Midbrain (tissue), 1 donor: ENCODE results near the gene CFAP46.
"Not testable (repeated sequence)": the region's sequence is repeated elsewhere in the genome, so short reads cannot be mapped to it uniquely, and the experiment has no call there.

Experiments
- DNase-seq: peaks from one replicate; lab custom pipeline; 2025; lab: John Stamatoyannopoulos, UW

CFAP46 gene

DNA sequence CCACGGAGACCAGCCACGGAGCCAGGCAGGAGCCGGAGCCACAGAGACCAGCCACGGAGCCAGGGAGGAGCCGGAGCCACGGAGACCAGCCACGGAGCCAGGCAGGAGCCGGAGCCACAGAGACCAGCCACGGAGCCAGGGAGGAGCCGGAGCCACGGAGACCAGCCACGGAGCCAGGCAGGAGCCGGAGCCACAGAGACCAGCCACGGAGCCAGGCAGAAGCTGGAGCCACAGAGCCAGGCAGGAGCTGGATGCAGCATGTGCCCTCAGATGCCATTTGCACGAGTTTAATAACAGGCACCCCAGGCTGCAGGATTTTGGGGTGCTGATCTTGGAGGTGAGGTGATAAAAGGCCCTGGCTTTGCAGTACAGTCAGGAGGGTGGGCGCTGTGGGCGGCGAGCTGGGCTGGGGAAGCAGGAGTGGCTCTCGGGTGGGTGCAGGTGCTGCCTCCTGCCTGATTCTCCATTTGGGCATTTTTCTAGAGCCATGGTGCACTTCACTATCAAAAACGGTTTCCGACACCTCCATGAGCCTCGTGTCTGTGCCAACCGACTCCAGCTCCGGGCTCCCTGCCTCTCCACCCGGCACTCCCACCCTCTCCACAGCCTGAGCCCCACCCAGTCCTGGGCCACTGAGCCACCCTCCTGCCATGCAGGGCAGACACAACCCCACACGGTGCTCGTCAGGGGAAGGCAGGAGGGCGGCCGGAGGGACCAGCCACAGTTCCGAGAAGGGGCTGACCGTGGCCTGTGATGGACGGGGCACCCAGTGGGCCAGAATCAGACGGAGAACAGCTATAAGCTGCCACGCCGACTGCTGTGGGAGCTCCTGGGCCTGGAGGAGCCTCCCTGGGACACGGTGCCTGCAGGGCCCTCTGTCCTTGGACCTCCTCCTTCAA, 115.6 kb downstream of the CFAP46 start:
- no peak for DNase-seq

DNA sequence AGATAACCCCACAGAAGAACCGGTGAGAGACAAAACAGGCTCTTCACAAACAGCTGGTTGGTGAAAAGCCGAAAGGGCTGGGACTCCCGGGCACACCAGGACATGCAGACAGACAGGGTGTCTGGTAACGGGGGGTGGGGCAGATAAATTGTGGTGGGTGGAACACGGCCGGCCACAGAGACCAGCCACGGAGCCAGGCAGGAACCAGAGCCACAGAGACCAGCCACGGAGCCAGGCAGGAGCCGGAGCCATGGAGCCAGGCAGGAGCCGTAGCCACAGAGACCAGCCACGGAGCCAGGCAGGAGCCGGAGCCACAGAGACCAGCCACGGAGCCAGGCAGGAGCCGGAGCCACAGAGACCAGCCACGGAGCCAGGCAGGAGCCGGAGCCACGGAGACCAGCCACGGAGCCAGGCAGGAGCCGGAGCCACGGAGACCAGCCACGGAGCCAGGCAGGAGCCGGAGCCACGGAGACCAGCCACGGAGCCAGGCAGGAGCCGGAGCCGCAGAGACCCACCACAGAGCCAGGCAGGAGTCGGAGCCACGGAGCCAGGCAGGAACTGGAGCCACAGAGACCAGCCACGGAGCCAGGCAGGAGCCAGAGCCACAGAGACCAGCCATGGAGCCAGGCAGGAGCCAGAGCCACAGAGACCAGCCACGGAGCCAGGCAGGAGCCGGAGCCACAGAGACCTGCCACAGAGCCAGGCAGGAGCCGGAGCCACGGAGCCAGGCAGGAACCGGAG, 116.4 kb downstream of the CFAP46 start:
- DNase-seq: not testable (repeated sequence)

DNA sequence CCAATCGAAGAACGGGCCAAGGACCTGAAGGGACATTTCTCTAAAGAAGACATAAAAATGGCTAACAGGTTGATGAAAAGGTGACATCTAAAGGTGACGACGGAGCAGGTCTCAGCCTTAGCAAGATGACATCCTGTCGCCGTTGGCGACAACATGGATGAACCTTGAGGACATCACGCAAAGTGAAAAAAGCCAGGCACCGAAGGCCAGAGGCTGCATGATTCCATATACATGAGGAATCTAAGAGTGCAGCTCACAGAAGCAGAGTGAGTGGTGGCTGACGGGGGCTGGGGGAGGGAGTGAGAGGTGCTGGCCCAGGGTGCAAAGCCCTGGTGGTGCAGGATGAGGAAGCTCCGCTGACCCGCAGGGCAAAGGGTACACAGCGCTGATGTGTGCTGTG, 122.3 kb downstream of the CFAP46 start:
- no peak for DNase-seq

DNA sequence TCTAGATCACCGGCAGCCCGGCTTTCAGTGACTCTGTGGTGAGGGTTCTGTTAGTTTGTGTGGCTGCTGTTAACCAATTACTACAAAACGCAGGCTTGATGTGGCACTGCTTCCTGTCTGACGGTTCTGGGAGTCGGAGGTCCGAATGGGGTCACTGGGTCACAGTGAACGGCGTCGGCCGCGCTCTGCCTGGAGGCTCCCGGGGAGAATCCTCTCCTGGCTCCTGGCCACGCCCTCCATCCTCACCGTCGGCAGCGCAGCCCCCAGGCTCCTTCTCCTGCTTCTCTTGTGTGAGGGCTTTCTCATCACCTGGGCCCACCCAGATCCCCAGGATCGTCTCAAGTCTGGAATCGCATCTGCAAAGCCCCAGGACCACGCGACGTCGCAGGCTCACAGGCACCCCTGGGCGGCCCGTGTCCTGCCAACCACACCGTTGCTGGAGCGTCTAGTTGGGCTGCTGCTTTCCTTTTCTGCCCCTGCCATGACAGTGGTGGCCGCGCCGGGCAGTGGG, 124.6 kb downstream of the CFAP46 start:
- DNase-seq: no peak

DNA sequence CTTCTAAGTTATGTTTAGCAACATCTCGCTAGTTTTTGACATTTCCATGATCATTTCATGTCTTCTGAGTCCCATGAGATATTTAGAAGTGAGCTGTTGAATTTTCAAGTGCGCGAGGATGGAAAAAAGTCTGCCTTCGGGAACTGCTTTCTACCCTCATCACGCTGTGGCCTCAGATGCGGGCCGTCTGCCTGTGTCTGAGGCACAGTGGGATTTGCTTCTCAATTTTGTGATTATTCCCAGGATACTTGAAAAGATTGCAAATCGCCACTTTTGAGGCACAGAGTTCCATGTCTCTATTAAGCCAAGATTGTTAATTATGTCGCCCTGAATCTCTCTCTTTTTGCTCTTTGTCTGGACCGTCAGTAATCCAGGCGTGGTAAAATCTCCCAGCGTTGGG, 125.7 kb downstream of the CFAP46 start:
- DNase-seq: no peak

DNA sequence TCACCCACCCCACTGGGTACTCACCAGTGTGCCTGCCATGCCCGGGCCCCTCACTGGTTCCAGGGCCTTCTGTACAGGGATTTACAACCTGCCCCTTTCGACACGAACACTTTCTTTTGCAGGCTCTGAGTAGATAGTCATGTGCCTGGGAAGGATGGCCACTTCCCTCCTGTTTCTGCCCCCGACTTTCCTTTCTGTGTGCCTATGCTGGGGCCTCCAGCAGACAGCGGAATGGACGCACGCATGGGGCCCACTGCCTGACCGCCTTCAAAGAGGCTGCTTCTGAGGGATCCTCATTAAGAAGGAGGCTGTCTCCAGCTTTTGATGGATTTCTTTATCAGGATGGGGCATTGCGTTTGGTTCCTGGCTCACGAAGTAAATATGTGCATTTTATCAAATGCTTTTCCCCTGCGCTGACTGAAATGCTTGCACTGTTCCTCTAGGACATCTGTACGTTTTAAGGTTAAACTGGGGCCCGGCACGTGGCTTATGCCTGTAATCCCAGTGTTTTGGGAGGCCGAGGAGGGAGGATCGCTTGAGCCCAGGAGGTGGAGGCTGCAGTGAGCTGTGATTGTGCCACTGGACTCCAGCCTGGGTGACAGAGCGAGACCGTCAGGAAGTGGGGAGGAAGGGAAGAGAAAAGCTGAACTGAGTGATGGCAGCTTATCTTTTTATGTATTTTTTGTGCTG, 127.1 kb downstream of the CFAP46 start:
- DNase-seq: no peak

DNA sequence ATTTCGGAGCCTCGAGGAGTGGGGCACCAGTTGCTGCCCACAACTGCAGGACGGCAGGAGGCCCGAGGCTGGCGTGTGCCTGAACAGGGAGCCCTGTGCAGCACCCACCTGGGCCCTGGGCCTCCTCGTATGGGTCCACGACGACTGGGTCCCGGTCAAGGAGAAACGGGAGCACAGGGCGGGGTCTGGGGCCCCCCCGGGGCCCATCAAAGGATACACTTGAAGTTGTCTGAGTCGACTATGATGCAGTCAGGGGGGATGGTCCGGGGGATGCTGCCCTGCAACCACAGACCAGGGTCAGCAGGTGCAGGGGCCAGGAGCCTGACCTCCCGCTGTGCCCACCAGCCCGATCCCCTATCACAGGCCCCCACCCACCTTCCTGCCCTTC, 127.9 kb downstream of the CFAP46 start:
- DNase-seq: no peak

DNA sequence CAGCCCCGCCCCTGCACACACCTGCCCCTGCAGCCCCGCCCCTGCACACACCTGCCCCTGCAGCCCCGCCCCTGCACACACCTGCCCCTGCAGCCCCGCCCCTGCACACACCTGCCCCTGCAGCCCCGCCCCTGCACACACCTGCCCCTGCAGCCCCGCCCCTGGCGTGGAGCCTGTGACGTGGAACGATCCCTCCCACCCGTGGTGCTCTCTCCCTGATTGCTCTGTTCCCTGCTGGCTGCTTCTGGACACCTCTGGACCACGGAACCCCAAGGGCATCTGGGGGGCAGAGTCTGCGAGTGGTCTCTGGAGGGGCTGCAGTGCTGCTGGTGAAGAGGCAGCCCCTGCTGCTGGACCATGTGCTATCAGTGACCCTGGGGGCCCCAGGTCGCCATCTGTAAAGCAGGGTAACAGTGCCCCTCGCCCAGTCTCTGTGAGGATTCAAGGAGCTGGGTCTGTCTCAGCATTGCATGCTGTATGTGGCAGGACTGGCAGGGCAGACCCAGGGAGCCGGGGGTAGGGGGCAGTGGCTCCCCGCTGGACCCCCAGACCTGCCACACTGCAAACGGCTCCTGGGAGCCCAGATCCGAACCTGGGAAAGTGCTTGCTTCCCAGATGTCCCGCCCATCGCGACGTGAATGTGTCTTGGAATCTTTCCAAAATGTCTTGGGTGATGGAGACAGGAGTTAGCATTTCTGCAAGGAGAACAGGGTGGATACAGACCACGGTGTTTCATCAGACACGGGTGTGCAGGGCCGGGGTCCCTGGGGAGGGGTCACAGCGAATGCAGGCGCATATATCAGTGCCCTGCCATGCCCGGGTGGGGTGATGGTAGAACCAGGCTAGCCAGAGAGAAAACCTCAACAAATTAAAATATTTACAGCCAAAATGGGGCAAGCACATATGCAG, 128.6 kb downstream of the CFAP46 start:
- DNase-seq: no peak

DNA sequence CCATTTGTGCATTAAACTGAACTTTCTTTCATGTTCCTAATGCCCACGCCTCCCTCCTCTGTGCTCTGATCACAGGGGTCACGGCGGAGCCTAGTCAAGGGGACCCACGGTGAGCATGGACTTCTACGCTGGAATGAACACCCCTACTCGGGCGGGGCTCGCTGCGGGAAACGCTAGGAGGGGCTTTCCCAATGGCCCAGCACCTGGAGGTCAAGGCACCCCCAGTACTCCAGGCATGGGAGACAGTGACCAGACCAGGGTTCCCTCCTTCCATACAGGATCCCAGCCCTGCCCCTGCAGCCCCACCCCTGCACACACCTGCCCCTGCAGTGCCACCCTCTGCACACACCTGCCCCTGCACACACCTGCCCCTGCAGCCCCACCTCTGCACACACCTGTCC, 129.4 kb downstream of the CFAP46 start:
- no peak for DNase-seq

DNA sequence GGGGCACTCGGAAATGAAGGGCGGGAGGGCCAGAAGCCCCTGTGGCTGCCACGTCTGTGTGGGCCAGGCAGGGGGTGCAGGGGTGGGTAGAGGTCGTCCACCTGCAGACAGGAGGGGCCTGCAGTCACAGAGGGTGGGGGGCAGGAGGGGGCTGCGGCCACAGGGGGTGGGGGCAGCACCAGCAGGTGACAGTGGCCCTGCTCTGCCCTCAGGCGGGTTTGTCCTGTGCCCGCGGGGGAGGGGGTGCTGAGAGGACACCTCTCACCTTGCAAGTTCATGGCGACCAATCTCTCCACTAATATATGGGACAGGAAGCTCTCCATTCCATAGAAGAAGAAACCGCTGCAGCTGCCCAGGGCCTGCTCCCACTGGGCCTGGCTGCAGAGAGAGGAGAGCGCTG, 129.8 kb downstream of the CFAP46 start:
- DNase-seq: no peak

DNA sequence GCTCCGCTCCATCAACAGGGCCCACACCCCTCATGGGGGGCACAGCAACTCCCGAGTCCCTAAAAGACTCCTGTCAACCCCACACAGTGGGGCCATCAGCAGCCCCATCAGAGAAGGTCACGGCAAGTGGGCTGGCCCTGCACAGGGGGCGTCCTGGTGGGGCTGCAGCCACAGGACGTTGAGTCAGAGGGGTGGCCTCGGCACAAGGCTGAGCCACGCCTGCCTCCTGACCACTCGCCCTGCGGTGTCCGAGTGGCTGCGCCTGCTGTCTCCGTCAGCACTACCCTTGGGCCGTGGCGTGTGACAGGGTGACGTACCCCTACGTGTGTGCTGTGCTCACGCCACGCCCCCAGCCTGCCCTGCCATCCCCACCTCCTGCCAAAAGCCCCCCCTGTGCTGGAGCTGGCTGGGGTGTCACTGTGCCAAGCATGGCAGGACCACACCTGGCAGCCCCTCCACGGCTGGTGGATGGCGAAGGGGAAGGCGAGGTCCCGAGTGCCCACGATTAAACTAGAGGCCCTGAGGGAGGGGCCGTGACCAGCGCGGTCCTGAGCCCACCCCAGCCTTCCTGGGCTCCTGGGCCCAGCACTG, 130.4 kb downstream of the CFAP46 start:
- no peak for DNase-seq

DNA sequence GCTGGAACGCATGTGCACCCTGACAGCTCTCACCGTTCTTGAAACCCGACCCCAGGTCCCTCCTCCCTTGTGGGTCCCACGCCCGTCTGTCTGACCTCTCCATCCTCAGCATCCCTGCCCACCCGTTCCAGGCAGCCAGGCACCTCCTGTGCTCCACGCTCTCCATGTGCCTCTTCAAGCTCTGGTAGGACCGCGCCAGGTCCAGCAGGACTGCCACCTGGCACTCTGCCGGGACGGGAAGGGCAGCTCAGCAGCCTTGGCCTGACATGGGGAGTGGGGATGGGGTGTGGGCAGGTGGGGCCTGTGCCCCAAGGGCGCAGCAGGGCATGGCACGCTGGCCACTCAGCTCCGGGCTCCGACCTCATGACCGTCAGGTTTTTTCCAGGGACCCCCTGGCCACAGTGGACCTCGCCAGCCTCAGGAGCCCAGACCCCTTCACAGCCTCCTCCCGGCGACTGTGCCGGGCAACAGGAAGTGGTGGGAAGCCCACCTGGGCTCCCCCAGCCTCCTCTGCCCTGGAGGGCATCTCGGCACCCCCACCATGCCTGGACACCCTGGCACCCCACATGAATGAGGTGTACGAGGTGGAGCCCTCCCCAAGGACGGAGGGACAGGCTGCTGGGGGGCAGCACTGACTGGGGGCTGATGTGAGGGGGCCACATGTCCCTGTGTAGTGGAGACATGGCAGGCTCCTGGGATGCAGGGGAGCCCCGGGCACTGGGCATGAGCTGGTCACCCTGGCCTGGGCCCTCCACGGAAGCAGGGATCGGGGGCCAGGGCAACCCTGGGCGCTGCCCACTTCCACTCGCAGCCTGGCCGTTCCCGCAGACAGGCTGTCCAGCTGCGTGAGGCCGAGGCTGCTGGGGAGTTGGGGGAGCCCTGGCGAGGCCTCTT, 131.3 kb downstream of the CFAP46 start:
- no peak for DNase-seq

DNA sequence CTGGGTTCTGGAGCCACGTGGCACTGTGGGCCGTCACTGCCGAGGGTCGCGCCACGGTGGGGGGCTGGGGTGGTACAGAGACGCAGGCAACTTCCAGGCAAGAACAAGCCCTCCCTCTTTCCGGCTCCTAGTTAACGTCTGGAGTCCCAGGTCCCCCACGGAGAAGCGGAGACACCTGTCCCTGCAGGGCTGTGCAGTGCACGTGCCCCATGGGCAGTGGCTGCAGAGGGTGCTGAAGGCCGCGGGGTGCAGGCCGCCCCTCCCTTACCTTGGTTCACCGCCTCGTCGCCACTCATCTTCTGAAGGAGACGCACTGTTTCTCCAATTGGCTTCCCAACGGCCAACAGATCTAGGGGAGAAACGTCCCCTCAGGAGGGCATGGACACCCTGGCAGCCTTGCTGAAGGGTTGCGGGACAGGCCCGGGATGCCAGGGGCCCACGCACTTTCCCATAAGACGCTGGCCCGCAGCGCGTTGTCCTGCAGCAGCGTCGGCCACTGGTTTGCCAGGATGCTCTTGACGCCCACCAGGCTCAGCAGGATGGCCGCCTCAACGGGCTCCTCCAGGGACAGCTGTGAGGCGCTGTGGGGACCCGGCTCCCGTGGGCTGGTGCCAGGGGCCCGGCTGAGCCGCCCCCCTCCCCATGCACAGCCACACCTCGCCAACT, 132.1 kb downstream of the CFAP46 start:
- no peak for DNase-seq

DNA sequence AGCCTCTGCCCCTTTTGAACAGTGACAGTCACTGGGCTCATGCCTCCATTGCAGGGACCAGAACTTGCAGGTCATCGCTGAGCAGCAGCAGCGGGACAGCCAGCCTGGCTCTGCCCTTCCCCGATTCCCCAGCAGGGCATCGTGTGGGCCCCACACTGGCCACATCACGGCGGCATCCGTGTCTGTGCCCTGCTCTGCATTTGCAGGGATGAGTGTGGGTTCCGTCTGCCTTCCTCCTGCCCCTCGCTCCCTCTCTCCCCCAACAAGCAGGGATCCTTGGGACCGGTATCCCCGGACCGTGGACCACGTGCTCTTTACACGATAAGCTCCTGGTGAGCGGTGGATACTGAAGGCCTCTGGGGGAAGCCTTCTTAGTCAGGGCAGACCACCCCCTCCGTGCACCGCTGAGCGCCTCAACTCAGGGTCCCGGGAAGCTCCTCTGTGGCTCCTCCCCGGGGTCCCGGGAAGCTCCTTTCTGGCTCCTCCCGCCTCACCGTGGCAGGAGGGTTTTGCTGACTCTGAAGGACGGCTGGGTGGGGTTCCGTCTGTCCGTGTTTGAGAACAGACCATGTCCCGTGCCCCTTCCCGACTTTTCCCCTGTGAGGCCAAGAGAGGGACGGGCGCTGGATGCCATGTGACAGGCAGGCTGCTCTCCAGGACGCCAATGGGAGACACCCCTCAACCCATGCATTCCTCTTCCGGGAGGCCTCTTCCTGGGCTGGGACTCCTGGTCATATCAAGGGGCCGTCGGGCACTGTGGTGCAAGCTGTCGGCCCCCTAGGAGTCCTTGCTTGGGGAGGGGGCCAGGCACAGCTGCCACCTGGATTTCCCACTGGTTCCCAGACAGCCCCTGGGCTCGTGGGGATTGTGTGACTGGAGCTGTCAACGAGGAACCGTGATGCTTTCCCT, 132.9 kb downstream of the CFAP46 start:
- no peak for DNase-seq

DNA sequence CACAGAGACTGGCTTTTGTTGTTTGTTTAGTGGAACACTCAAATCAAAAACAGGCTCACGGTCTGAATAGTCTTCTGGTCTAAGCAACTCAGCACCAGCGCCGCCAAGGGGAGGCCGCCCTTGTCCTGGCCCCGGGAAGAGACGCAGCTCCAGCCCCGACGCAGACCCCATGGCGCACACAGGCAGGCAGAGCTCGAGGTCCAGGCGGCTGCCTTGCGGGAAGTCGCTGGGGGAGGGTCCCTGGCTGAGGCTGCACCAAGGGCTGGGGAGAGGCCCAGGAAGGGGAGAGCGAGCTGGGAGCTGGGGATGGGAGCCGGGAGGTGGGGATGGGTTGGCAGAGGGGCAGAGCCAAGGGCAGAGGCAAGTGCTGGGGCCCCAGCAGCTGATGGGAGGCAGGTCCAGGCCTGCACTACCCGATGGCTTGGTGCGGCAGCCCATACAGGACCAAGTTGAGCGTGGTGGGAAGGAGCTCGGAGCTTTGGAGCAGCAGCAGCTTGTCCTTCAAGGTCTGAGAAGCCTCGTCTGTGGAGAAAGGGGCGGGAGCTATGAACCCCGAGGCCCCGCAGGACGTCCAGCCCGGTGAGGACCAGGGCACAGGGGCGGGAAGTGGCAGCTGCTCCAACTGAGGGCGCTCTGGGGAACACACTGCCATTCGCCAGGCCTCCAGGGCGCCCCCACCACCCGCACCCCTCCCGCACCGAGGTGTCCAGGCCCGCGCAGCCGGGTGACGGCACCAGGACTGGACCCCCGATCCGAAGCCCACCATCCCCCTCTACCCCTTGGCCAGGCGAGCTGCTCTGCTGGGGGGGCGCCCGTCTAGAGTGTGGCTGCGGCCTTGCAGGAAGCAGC, 133.8 kb downstream of the CFAP46 start:
- DNase-seq: no peak

DNA sequence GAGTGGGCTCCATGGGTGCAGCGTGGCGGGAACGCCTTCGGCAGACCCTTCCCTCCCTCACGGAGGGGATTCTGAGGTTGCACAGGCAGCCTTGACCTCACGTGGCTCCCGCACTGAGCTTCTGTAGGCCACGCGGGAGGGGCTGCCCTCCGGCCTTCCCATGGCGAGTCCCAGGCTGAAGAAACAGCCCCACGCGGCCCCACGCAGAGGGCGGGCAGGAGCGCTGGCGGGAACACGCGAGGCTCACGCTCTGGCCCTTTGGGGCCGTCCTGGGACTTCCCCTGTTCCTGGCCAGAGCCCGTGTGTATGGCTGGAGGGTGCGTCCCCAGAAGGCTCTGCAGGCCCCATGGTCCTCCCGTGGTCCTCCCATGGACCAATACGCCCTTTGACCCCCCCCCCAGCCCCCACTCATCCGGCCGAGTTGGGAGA, 134.7 kb downstream of the CFAP46 start:
- no peak for DNase-seq

DNA sequence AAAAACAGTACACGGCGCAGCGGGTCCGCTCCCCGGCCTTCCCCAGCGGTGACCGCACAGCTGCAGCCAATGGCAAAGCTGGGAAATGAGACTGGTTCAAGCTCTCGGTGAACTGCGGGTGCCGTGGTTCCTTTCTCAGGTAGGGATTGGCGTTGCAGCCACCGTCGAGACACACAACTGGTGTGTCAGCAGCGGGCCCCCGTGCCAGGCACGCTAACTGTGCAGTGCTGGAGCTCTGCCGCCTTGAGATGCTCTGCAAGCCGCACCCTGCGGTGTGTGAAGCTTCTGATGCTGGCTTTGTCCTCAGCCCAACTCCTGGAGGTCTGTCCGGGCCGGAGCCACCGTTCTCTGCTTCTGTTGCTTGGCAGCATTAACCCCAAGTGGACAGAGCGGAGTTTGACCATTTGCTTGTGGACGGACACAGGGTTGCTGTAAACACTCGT, 135.8 kb downstream of the CFAP46 start:
- no peak for DNase-seq
